ENCODE results near the gene COX4I2.

Gene COX4I2

DNA sequence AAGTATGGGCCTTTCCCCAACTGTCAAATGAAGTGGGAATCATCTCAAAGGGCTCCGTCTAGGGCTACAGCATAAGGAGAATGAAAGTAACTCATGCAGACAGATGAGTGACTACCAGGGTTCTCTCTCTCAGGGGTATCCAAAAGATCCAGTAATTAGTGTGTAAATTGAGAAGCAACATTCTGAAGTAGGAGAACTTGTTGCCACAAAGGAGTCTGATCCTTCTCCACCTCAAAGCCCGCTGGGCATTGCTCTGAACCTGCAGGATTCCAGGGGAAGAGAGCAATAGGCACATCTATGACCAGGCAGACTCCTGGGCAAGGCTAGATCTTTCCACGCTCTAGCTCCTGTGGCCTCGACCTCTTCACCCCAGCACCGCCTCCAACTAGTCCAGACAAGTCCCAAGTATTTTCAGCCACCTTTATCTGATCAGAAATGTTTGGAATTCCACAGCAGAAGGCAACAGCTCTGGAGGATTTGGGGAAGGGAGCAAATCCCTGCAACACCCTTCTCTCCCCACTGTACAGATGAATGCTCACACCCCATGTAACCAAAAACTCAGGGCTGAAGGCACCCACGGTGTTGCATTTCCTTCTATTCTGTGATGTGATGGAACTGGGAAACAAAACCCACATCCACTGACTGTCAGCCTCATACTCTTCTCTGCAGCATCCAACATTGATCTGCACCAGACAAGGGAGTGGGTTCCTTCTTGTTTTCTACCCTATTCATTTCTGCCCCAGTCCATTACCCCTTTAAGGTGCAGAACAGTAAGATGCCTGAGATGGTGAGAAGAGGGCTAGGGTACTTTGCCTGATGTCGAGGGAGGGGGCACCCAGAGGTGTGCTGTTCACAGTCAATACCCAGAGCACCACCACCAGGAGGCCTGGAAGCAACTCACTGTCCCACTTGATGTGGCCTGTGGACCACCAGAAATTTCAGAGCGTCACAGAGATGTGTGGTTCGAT lies 41.0 kb downstream of the COX4I2 start:
- no peak for DNase-seq

DNA sequence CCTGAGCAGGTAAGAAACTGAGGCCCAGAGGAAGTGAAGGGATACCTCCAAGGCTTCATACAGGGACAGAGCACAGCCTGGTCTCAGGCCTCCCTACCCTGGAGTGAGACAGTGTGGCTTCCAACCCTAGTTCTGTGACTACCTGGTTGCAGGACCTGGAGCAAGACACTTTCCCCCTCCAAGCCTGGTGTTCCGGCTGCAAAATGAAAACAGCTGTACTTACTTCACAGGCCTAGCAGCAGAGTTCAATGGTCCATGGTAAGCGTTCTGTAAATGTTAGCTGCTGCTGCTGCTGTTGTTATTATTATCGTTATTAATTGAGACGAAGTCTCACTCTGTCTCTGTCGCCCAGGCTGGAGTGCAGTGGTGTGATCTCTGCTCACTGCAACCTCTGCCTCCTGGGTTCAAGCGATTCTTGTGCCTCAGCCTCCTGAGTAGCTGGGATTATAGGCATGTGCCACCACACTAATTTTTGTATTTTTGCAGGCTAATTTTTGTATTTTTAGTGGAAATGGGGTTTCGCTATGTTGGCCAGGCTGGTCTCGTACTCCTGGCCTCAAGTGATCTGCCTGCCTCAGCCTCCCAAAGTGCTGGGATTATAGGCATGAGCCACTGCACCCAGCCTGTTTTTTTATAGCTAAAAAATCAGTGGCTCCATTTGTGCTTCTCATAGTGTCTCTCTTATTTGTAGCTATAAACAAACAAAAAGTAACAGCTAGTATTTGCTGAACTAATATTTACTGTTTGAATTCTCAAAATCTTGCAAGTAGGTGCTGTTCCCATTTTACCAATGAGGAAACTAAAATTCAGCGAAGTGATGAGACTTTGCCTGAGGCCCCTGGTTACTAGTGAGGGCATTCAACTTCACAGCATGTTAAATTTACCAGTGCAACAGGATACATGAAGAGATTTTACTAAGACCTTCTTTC lies 41.9 kb downstream of the COX4I2 start:
- no peak for DNase-seq

DNA sequence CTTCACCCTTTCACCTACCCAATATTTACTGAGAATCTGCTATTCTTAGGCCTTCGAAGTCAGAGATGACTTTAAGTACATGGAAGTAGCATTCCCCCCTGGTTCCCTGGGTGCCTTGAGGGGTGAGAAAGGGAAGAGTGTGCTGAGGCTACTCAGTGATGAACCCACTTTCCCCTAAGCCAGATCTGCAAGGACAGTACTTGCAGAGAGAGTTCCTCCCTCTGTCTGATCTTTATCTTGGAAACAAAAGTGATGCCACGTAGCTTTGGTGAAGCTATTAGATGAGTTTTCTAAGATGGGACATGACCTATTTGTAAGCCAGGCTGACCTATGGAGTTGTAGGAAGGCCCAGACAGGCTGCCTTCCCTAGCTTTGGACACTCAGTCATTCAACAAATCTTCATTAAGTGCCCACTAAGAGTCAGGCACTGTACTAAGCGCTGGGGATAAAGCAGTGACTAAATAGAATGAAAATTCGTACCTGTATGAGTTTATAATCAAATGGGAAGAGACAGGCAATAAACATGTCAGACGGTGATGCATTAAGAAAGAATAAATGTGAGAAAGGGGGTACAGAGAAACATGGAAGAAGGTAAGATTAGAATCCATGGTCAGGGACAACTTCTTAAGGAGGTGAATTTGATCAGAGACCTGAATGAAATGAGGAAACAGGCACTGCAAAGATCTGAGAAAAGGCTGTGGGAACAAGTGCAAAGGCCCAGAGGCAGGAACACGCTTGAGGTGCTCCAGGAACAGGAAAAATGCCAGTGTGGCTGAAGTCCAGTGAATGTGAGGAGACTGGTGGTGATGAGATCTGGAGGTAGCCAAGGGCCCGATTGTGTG lies 42.8 kb downstream of the COX4I2 start:
- no peak for DNase-seq

DNA sequence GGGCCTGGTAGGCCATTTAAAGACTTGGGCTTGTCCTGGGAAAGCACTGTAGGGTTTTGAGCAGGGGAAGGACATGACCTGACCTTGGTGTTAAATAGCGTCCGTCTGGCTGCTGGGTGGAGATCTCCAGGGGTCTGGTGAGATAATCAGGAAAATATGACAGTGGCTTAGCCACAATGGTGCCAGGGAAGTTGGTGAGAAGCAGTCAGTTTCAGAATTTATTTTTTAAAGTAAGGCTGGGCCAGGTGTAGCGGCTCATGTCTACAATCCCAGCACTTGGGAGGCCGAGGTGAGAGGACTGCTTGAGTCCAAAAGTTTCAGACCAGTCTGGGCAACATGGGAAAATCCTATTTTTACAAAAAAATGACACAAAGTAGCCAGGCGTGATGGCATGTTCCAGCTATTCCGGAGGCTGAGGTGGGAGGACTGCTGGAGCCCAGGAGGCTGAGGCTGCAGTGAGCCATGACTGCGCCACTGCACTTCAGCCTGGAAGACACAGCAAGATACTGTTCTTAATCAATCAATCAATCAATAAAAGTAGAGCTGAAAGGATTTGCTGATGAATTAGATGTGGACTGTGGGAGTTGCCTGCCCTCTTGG lies 43.5 kb downstream of the COX4I2 start:
- no peak for DNase-seq

DNA sequence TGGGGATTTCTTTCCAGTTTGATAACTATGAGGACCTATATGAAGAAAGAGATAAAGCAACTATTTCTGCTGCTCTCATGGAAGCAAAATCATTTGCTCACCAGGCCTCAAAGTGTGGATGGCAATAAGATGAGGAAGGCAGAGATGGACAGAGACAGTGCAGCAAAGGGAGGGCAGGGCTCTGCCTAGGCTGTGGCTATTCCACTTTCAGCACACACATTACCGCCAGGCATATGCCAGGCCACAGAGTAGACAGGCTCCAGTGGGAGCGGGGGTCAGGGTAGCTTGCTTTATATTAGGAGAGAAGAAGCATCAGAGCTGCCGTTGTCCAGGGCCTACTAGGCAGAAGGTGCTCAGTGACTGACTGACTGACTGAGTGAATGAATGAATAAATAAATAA lies 44.1 kb downstream of the COX4I2 start:
- DNase-seq = no peak

DNA sequence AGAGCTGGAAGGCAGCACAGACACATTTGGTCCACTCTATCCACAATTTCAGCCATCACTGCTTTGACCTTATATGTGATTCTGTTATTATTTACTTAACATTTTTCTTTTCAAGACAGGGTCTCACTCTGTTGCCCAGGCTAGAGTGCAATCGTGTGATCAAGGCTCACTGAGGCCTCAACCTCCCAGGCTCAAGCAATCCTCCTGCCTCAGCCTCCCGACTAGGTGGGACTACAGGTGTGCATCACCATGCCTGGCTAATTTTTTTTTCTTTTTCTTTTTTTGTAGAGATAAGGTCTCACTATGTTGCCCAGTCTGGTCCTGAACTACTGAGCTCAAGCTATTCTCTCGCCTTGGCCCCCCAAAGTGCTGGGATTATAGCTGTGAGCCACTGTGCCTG lies 44.6 kb downstream of the COX4I2 start:
- no peak for DNase-seq

DNA sequence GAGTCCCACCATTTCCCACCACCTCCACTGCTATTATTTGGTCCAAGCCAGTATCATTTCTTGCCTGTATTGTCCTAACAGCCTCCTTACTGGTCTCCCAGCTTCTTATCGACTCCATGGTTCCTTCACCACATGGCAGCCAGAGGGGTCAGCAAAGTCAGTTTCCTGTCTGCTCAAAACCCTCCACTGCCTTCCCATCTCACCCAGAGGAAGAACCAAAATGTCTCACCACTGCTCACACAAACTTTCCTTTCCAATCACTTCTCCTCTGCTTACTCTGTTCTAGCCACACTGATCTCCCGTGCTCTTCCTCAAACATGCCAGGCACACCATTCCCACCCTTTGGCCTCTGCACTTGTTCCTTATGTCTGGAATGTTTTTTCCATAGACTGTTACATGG lies 45.2 kb downstream of the COX4I2 start:
- DNase-seq = no peak

DNA sequence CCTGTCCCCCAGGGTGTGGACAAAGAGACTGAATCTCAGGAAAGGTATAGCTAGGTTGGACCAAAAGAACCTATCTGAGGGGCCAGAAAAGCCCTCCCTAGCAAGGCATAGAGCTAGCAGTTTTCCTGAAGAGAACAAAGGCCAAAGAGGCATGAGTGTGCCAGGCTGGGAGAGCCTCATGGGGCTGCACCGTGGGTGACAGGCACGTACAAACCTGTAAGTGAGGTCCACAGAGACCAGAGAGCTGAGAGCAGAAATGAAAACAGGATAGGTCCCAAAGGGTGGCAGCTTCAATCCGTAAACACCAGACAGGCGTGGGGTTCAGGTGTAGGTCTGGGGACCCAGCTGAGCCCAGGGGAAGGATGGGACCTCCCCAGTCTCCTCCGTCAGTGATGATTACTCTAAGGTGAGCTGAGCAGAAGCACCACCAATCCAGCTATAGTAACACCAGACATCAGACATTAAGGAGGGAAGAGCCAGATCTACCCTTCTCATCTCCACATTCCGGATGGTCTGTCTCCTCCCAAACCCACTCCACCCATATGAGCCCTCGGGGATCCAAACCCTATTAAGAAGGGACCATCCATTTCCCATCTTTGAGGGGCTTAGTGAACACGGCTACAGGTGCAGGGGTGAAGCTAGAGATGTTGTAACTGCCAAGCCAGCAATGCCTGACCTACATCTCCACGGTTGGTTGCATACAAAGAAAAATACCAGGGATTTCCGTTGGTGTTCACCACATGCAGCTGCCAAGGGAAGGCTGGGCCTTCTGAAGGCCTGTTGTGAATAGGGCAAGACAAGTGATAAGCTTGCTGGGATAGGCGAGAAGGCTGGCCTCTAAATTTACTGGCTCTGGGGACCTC lies 46.7 kb downstream of the COX4I2 start:
- DNase-seq = no peak

DNA sequence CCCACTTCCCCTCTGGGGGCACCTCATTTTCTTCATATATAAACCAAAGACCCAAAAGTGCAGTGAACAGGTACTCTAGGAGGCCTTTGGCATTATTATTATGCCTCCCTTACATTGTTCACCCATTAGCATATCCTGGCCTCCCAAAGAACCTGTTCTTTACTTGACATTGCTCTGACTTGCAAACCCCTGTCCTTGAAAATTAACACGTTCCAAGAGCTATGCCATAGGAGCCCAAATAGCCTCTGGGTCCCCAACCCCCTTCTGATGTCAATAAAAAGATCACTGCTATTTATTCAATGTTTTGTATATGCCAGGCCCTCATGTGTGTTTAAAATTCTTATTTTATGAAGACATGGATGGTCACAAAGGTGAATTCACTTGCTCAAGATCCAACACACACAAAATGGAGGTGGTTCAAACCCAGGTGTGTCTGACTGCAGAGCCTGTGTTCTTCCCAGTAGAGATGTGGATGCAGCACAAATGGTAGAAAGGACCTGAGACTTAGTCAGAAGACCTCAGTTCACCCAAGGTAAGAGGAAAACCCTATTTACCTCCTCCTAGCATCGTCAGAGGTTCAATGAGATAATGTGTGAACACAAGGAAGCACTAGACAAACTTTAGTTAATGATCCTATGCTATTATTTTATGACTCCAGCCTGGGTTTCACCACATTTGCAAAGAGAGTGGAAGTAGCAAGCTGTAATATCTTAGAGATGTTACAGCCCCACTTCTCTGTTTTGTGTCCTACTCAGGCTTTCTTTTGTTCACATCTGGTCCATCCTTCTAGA lies 48.3 kb downstream of the COX4I2 start:
- DNase-seq = no peak

DNA sequence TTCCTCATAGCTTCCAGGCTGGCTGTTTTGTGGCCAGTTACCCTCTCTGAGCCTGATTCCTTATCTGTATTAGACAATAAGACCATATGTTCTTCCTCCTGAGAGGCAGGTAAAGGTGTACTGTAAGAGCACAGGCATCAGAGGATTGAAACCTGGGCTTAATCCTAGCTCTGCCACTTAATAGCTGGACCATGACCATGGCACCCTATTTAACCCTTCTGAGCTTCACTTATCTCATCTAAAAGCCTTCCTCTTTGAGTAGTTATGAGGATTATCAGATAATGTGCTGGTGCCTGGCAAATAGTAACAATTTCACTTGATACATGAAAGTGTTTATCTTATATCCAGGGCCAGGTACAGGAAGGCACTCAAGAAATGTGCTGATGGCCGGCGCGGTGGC lies 50.1 kb downstream of the COX4I2 start:
- no peak for DNase-seq

DNA sequence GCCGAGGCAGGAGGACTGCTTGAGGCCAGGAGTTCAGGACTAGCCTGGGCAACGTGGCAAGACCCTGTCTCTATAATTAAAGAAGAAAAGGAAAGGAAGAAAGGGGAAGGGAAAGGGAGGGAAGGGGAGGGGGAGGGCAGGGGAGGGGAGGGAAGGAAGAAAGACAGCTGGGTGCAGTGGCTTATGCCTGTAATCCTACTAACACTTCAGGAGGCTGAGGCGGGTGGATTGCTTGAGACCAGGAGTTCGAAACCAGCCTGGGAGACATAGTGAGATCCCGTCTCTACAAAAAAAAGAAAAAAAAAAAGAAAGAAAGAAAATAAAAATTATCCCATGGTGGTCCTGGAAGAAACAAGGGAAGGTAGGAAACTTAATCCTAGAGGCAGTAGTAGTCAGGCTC lies 51.4 kb downstream of the COX4I2 start:
- no peak for DNase-seq

DNA sequence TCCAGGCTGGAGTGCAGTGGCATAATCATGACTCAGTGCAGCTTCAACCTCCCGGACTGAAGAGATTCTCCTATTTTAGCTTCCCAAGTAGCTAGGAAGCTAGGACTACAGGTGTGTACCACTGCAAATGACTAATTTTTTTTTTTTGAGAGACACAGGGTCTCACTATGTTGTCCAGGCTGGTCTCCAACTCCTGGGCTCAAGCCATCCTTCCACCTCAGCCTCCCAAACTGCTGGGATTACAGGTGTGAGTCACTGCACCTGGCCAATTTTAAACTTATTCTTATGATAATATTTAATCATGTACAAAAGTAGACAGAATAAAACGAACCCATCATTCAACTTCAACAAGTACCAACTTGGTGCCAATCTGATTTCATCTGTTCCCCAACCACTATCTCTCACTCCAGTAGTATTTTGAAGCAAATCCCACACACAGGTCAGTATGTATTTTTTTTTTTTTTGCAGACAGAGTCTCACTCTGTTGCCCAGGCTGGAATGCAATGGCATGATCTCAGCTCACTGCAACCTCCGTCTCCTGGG lies 52.5 kb downstream of the COX4I2 start:
- DNase-seq = no peak

DNA sequence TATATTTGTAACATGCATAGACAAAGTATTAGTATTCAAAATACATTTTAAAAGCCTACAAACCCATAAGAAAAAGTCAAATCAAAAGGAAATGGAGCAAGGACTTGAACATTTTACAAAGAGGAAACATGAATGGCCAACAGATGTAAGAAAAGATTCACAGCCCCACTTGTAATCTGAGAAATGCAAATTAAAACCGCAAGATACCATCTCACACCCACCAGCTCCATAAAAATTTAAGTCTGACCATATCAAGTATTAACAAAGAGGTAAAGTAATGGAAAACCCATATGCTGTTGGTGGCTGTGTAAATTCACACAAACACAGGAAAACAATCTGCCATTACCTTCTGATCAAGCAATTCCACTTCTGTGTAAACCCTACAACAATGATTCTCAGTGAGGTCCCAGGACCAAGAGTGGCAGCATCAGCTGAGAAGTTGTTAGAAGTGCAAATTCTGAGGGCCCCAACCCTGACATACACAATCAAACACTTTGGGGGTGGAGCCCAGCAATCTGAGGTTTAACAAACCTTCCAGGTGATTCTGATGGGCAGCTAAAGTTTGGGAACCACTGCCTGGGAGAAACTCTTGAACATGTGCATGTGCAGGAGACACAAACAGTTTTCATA lies 54.0 kb downstream of the COX4I2 start:
- no peak for DNase-seq

DNA sequence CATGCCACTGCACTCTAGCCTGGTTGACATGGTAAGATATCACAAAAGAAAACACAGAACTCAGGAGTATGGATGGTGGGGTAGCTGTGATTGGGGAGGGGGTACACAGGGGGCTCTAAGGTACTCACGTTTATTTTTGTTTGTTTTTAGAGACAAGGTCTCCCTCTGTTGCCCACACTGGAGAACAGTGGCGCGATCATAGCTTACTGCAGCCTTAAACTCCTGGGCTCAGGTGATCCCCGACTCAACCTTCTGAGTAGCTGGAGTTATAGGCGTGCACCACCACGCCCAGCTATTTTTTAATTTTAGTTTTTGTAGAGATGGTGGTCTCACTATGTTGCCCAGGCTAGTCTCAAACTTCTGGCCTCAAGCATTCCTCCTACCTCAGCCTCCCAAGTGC lies 55.7 kb downstream of the COX4I2 start:
- DNase-seq = no peak

DNA sequence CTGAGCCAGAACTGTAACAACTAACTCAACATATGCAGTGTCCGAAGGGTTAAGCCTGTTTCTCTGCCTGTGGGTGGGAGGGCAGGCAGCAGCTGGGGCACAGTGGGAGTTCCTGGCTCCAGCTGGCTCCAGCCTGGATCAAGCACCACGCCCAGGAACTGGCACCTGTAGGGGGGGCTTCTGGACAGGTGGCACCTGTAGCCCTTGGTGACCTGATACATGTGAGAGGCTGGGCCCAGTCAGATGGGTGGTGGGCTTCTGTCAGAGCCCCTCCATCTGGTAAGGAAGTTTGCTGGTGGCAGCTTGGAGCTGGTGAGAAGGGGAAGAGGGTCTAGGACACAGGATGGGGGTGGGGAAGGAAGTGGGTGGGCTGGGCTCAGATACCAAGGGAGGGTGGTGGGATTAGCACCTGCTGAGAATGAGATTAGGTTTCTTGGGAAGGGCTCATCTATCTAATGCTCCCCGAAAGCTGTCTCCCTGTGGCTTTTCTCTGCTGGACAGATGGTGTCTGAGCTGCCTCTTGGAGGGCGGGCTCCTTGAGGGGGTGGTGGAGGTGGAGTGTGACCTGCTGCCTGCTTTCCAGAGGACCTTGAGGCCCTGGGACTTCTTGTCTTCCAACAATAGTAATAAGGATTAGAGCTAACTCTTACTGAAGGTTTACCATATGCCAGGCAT lies 56.4 kb downstream of the COX4I2 start:
- no peak for DNase-seq

All from NCI-H187 treated with DMSO at 0.1 percent for 48 hours (cell line).